ENCODE measurements around the gene SNRPA. TPM values are rescaled to one million over a fixed set of nuclear protein-coding genes. Genes with fewer than 3 reads are reported as not detected.
"Not testable (repeated sequence)": the region's sequence is repeated elsewhere in the genome, so short reads cannot be mapped to it uniquely, and the experiment has no call there.

SNRPA gene
- total and polyA plus RNA-seq, 2 of the 8 experiments (the other 6 are each of a cell fraction or from before 2014, with no cell fraction given): 201 to 202 TPM

GRCh38 chr19:40812571-40812970 lies 61.6 kb downstream of the SNRPA start:
- POLR2A ChIA-PET (ENCODE audit: partially characterized antibody): interaction anchor here (1.9 to 2.1 kb wide), 2 partner anchors 10 to 34 kb away, joined by 9 to 11 read pairs; partner anchors contain the start of gene RAB4B
- H3K4me2 ChIP-seq (ENCODE audit: insufficient read depth in 1 of 2, low read depth in 2 of 2, low read length in 2 of 2): peak overlapping the region in 1 of 2 experiments; percentile 94; a peak in 2 of 4 replicates
- H3K56ac ChIP-seq (replicated peaks; ENCODE audit: insufficient read length, low read depth, low read length); H4K5ac ChIP-seq (ENCODE audit: insufficient read length, low read depth, low read length); H3K4ac ChIP-seq (replicated peaks; ENCODE audit: insufficient read length, low read depth, low read length); H2BK12ac ChIP-seq (ENCODE audit: low read depth, low read length); H3K14ac ChIP-seq (ENCODE audit: insufficient read length); H4K91ac ChIP-seq (replicated peaks; ENCODE audit: insufficient read length, low read length); H3K79me2 ChIP-seq (ENCODE audit: control insufficient read depth in 1 of 2, insufficient read depth in 2 of 2, low read length in 2 of 2); H3K18ac ChIP-seq (ENCODE audit: extremely low read depth, low read length); H2AFZ ChIP-seq (ENCODE audit: low read length); H2BK5ac ChIP-seq (ENCODE audit: low read depth, low read length); DNase-seq (ENCODE audit: low read depth in 1 of 2, low spot score in 2 of 2); H4K8ac ChIP-seq (ENCODE audit: extremely low read depth, insufficient read depth, low read length); FAIRE-seq; H2BK120ac ChIP-seq (replicated peaks; ENCODE audit: low read depth, low read length); H3K23ac ChIP-seq (ENCODE audit: insufficient read length); H2BK20ac ChIP-seq (ENCODE audit: low read length); H3K9ac ChIP-seq (replicated peaks in 1 of 4; ENCODE audit: extremely low read depth in 1 of 4, low read depth in 3 of 4, low read length in 3 of 4); H3K9me3 ChIP-seq (ENCODE audit: insufficient read depth in 2 of 2, low read depth in 1 of 2, low read length in 1 of 2); H3K27ac ChIP-seq (ENCODE audit: low read depth, low read length); H3K79me1 ChIP-seq (ENCODE audit: low read depth, low read length); H2AK5ac ChIP-seq (ENCODE audit: low read depth, low read length); H3K27me3 ChIP-seq (replicated peaks in 1 of 4; ENCODE audit: control insufficient read depth in 3 of 4, extremely low read depth in 1 of 4, insufficient read depth in 3 of 4, low read length in 3 of 4): not testable (repeated sequence)
- peaks cover 2 to 14% (median 6%) of the 10 kb centered on the region in 4 experiments; a peak in 6 of 7 replicates for H3K4me1 ChIP-seq (replicated peaks in 1 of 4; ENCODE audit: control insufficient read depth in 3 of 4, insufficient read depth in 4 of 4, low read length in 3 of 4)
- WGBS, 2 experiments (ENCODE audit: extremely low coverage in 1 of 2, insufficient coverage in 1 of 2, insufficient read length in 1 of 2, insufficient replicate concordance in 2 of 2, low coverage in 1 of 2, low lambda C conversion rate in 2 of 2, missing lambda C conversion rate in 1 of 2): 87% methylated on average over 7 of the region's 7 CpGs; no CpG with 5 or more reads in 1 of the 2 experiments
- H3K4me3 ChIP-seq (ENCODE audit: extremely low read depth in 1 of 4, insufficient read depth in 2 of 4, low read depth in 3 of 4, low read length in 4 of 4): peak overlapping the region in 1 of 4 experiments; percentile 65; a peak in 1 of 8 replicates
- H2BK15ac ChIP-seq (ENCODE audit: low read length): 0 out of 2 replicates have a peak overlapping the region, but pooled peaks have one; percentile 12
- peaks cover 13% of the 10 kb centered on the region in 2 experiments for H4K20me1 ChIP-seq (replicated peaks in 1 of 2; ENCODE audit: control insufficient read depth in 1 of 2, insufficient read depth in 2 of 2, low read length in 2 of 2)
- H3K23me2 ChIP-seq (ENCODE audit: low read depth, low read length): peaks cover 12% of the 10 kb centered on the region; the same call in 1 of the 2 replicates
- H3K36me3 ChIP-seq (ENCODE audit: control insufficient read depth in 2 of 4, insufficient read depth in 4 of 4, low read length in 3 of 4): peaks cover 0 to 12% (median 11%) of the 10 kb centered on the region in 4 experiments; a peak in 5 of 8 replicates
- CTCF ChIA-PET (ENCODE audit: partially characterized antibody): interaction anchor here (0.6 kb wide), 1 partner anchor 450 kb away, joined by 3 read pairs; no protein-coding TSS in a partner anchor

Data from H1 (cell line).